Epithelial cell of esophagus (primary cell): ENCODE measurements around the gene CORO6.
A peak's percentile ranks its signal among the peaks of the same experiment; 100 is the strongest.

Source experiments
- DNase-seq: peaks from one replicate; pipeline ENCODE4 v3.0.0; 2010; ENCODE audit warnings: low read depth
- H3K4me3 ChIP-seq: 2 replicates; pipeline ENCODE4 v1.5.1; 2011; ENCODE audit warnings: mild to moderate bottlenecking, low read length, control low read depth
- TF ChIP-seq, protein P1 (sequence below): IDR thresholded peaks from 2 replicates; pipeline ENCODE4 v1.5.1; 2011; ENCODE audit warnings: low read depth, mild to moderate bottlenecking, low read length, control low read depth, inconsistent platforms; ENCODE audit not compliant: insufficient read depth; ENCODE audit errors: missing control alignments

Gene CORO6

DNA sequence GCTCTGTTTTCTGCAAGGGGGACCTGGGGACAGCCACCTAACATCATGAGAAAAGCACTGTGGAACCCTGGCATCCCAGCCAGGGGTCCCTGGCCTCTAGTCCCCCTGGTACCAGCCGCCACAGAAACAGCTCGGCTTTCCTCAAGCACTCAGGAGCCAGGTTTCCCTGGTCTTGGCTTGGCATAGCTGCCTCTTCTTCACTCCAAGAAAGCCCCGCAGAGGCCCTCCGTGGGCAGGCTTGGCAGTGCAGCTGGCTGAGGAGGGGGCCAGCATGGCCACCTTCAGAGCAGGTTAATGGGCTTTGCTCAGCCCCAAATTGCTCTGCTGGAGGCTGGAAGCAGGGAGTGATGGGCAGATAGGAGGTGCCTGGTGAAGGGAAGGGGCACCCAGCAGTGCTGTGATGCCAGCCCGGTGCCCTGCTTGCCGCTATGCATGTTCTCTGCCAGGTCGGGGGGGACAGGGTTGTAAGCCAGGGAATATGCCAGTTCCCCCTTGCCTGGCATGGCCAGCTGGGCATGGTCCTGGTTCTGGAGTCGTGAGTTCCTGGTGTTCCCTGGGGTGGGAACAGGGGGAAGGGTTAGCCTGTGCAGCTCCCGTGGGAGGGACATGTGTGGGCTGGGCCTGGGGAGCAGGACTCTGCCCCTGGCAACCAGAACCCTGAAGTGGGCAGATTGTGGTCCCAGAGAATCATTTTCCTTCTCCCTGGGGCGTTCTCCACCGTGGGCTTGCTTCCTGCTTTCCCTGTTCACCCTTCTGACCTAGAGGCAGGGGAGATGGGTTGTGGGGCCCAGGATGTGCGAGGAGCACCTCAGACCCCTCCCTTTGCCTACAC, 26.6 kb downstream of the CORO6 start:
- no peak overlapping the region for H3K4me3 ChIP-seq
- no peak for DNase-seq
- TF ChIP-seq, protein P1, sequence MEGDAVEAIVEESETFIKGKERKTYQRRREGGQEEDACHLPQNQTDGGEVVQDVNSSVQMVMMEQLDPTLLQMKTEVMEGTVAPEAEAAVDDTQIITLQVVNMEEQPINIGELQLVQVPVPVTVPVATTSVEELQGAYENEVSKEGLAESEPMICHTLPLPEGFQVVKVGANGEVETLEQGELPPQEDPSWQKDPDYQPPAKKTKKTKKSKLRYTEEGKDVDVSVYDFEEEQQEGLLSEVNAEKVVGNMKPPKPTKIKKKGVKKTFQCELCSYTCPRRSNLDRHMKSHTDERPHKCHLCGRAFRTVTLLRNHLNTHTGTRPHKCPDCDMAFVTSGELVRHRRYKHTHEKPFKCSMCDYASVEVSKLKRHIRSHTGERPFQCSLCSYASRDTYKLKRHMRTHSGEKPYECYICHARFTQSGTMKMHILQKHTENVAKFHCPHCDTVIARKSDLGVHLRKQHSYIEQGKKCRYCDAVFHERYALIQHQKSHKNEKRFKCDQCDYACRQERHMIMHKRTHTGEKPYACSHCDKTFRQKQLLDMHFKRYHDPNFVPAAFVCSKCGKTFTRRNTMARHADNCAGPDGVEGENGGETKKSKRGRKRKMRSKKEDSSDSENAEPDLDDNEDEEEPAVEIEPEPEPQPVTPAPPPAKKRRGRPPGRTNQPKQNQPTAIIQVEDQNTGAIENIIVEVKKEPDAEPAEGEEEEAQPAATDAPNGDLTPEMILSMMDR = no peak

GRCh38 chr17:29595107-29595942, 27.4 kb downstream of the CORO6 start:
- no peak overlapping the region for H3K4me3 ChIP-seq
- TF ChIP-seq, protein P1 = no peak
- DNase-seq = no peak

DNA sequence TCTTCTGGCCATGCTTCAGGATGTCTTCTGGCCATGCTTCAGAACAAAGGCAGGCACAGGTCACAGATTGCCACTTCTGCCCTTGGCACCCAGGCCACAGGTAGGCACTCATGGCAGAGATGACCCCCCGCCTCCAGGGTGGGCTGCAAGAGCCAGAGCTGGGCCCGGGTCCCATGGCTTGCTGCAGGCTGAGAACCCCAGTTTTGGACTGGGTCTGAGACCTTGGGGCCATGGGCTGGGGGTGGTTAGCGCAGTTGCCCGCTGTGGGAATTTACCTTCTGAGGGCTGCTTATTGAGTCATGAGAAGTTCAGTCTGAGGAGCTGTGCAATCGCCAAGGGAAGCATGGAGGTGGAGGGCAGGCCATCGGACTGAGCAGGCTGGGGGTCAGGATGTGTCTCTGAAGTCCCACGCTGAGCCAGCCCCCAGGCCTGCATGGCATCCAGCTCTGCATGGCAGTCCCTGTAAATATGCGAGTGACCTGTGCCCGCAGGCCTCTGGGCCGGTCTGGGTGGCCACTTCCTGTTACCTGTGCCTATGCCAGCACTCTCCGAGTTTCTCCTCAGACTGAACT, 28.1 kb downstream of the CORO6 start:
- TF ChIP-seq, protein P1 = no peak
- DNase-seq = no peak
- no peak overlapping the region for H3K4me3 ChIP-seq

GRCh38 chr17:29593591-29594518, 28.9 kb downstream of the CORO6 start:
- DNase-seq = peak; percentile 43
- peak overlapping the region; percentile 60 for H3K4me3 ChIP-seq
- TF ChIP-seq, protein P1 = peak; percentile 41

DNA sequence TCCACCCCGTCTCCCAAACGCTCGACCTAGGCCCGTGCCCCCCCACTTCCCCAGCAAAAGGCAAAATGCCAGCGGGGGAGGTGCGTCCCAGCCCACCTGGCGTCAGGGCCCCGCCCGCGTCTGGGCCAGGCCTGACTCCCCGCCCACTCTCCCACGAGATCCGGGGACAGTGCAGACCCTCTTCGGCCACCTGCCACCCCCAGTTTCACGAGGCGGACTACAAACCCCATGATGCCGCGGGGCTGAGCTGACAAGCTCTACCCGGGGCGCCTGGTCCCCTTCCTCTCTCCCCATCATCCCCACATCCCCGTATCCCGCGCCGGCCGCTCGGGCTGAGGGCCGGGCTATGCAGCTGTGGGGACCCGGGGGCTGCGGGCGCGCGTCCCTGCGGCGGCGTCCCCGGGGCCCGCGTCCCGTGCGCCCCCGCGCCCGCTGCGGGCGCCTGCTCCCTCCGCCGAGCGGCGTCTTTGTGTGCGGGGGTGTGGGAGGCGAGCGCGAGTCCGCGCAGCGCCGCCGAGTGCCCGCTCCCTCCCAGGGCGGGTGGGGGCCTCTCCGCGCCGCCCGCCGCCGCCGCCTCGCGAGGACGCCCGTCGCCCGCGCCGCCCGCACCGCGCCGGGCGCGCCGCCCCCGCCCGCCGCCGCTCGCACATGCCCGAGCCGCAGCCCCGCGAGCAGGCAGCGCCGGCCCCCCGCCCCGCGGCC, 29.7 kb downstream of the CORO6 start, which contains the start of gene ANKRD13B:
Gene ANKRD13B, plus strand, starts transcription at position 283 of the 702 bp plus-strand sequence. CDS start 490 bp downstream, outside the sequence.
- DNase-seq = no peak
- TF ChIP-seq, protein P1 = no peak
- H3K4me3 ChIP-seq = peak within 1 kb of the TSS; percentile 60
